Fibroblast of the conjunctiva (primary cell): Measurements from ENCODE around the gene OR7A5.
"Not testable (repeated sequence)": the region's sequence is repeated elsewhere in the genome, so short reads cannot be mapped to it uniquely, and the experiment has no call there.

Experiments
- DNase-seq: peaks from one replicate; pipeline ENCODE4 v3.0.0-alpha.2; 2010; ENCODE audit warnings: low read depth

Gene OR7A5

DNA sequence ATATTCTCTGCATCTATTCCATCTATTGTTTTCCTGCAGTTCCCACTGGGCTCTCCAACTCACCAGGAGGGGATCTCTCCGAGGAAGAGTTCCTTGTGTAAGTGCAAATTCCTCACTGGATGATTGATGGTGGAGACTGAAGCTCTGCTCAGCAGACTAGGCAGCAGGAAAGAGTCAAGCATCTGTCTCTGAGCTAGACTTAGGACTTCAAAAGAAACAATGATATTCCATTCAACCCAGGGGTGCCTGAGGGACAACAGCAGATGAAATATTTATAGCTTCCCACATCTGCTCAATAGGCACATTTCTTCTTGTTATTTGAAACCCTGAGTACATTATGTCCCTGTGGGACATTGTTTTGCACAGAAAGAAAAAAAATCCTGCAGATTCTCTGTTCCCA, at the start of gene OR7A5, which contains the start of gene OR7C1:
Gene OR7A5 (minus strand): TSS at position 175 of the 400 bp plus-strand sequence. CDS start 6,944 bp downstream, outside the sequence.
Gene OR7C1 (minus strand): TSS at position 175 of the 400 bp plus-strand sequence. CDS start 35,049 bp downstream, outside the sequence.
- no peak for DNase-seq

DNA sequence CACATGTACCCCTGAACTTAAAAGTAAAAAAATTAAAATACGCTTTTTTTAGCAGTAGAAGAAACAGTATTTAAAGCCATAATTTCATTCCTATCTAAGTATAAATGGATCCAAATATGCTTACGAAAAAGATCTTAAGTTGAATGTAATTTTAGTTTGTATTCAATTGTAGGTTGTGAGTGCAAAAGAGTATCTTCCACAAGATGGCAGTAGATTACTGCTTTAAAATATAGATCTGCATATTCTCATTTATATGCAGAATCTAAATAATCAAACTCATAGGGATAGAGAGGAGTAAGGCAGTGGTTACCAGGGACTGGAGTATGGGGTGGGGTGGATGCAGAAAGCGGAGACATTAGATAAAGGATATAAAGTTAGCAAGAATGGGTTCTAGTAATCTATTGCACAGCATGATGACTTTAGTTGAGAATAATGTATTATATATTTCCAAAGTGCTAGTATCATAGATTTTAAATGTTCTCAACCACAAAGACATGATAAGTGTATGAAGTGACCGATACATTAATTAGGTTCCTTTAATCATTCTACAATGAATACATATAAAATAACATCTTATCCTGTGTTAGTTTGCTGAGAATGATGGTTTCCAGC, 36.7 kb upstream of the OR7A5 start:
- DNase-seq = no peak

DNA sequence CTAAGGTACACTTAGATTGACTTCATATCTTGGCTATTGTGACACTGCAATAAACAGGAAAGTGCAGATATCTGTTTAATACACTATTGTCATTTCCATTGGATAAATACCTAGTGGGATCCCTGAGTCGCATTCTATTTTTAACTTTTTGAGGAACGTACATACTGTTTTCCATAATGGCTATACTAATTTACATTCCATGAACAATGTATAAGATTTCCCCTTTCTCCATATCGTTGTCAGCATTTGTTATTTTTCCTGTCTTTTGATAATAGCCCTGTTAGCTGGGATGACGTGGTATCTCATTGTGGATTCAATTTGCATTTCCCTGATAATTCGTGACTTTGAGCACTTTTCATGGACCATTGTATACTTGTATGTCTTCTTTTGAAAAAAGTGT, 33.5 kb upstream of the OR7A5 start:
- DNase-seq = no peak

DNA sequence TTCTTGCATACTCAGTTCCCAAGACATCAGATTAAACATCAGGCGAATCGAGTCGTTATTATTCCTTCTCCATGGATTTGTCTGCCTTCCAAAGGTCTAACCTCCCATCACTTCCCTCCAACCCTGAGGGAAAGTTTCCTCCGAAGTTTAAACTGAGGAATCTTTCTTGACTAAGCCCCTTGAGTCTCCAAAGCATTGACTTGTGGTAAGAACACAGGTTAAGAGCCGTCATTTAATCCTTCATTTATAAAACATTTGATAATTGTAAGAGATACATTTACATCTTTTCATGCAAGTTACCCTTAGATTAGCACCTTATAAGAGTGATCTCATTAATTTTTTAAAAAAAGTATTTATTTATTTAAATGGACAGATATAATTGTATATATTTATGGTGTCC, 13.8 kb upstream of the OR7A5 start, which contains the start of gene OR7A10:
Gene OR7A10 (minus strand): TSS at position 101 of the 400 bp plus-strand sequence. CDS start 7,045 bp downstream, outside the sequence.
- no peak for DNase-seq

DNA sequence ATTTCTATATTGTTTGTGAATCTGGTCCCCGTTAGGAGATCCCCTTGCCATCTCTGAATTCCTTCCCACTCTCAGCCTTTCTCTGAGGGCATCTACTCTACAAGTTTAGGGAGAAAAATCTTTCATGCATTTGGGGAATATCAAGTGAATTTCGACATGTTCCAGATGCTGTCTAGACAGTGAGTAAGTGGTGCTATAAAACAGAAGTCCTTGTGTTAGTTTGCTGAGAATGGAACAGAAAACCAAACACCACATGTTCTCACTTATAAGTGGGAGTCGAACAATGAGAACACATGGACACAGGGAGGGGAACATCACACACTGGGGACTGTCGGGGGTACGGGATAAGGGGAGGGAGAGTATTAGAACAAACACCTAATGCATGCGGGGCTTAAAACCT, 8.6 kb upstream of the OR7A5 start:
- no peak for DNase-seq

DNA sequence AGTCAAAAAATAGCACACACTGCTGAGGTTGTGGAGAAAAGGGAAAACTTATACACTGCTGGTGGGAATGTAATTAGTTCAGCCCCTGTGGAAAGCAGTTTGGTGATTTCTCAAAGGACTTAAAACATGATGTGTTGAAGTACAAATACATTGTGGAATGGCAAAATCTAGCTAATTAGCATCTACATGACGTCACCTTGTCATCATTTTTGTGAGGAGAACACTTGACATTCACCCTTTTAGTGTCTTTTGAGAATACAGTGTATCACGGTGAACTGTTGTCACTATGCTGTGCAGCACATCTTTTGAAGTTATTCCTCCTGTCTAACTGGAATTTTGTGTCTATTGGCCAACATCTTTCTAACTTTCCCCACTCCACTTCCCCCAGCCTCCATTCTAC, 8.2 kb upstream of the OR7A5 start:
- no peak for DNase-seq

DNA sequence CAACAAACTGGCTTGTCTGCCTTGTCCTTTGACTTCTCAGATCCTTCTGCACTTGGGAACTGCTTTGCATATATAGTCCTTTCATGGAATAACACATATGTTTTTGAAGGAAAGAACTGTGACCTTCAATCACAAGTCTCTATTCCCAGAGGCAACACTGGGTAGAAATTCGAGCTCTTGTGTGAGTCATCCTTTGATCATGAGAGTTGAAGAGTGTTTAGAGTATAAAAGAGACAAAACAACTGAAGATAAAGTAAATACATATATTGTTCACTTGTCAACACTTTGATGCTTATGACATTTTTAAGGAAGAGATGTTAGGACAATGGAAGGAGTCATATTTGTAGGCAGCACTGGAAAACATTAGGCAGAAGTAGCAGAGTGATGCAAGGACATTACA, 5.2 kb upstream of the OR7A5 start:
- DNase-seq = no peak

DNA sequence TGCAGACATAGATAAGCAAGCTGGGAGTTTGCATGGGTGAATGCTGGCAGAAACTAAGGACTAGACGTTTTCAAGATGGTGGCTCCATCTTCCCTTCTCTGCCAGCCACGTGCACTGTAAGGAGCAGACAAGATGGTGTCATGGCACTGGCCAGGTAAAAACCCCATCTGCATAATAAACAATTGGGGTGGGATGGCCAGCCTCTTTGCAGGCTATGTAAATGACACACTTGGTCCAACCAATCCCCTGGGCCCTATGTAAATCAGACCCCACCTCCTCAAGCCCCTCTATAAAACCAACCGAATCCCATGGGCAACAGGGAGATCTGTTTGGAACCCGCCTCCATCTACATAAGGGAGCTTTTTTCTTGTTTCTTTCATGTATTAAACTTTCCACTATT, 2.4 kb upstream of the OR7A5 start:
- no peak for DNase-seq

DNA sequence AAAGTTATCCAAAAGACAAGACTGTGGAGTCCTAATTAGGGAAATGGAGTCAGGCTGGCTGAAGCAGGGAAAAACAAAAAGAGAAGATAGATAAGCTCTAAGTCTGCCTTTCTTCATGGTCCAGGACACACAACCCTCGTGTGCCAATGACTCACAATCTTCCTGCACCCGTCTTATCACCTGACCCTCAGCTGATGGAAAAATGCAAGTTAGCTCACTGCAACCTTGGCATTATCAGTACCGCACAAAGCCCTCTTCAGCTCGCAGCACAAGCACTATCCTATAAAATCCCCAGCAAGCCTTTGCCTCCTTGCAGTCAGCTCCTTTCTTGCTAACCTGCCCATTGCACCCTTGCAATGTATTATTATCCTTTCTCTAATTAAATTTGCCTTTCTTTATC, 4.3 kb downstream of the OR7A5 start:
- DNase-seq = no peak

DNA sequence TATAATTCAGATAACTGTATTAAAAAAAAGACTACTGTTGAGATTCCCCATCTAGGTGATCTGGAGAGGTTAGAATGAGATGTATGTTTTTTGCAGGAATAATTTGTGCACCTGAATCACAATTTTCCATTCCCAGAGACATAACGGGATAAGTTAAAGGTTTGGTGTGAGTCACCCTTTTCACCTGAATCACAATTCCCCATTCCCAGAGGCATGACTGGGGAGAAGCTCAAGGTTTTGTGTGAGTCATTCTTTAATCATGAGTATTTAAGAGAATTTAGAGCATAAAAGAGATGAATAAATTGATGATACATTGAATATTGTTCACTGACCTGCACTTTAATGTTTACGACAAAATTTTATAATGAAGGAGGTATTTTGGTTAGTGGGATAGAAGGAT, 9.0 kb downstream of the OR7A5 start:
- no peak for DNase-seq

DNA sequence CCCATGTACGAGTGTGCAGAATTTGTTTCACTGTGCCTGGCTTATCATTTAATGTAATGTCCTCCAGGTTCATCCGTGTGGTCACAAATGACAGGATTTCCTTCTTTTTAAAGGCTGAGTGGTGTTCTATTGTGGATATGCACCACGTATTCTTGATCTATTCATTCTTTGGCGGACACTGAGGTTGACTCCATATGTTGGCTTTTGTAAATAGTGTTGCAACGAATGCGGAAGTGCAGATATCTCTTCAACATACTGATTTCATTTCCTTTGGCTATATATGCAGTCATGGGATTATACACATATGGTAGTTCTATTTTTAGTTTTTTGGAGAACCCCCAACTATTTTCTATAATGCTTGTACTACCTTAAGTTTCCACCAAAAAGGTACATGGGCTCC, 13.0 kb downstream of the OR7A5 start:
- DNase-seq = no peak

DNA sequence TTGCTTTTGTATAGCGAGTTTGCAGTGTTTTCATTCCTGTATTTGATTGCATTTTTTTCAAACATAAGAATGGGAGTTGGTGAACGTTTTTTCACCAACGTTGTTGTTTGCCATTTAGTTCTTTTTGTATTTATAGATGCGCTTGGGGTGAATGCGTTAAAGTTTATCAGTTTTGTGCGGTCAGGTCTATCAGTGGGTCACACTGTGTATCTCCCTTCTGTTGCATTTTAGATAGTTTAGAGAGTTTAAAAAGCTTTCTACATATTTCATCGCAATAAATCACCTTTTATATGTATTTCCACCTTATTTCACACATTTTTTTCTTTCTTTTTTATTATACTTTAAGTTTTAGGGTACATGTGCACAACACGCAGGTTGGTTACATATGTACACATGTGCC, 16.4 kb downstream of the OR7A5 start:
- DNase-seq = no peak

DNA sequence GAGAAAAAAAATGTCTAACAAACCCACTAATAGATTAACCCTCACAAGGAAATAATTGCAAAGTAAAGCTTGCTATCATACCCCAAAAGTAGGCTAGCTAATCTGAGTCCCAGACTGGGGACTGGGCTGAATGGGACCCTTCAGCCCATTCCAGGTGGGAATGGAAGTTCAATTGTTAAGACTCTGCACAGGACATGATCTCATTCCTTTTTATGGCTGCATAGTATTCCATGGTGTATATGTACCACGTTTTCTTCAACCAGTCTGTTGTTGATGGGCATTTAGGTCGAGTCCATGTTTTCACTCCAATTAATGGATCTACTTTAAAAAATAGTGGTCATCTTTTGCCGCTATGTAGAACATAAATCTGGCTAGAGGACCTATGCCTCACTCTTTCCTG, 17.9 kb downstream of the OR7A5 start:
- no peak for DNase-seq

DNA sequence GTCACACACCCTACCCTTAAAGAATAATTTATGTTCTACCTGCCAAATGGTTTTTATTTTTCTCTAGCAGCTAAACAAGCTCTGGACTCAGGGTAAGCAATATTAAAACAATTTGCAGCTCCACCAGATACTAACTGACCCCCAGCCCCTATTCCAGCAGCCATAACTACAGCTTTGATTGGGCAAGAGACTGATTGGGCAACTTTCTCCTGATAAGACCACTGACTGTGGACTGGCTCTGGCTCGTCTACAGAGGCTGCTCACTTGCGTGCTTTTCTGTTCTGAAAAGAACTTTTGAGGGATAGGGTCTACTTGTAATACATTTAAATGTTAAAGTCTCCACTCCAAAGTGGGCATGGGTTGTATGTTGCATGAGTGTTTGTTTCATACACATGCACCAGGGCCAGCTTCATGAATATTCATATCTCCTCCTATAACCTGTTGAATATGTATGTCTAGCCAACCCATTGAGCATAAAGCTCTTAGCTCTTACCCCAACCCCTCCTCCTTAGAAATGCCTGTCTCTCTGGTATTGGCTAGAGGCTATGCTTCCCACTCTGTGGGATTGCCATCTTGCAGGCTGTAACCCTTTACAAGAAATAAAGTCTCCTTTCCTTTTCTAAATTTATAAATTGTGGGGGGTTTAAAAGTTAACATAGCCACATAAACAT, 19.9 kb downstream of the OR7A5 start:
- no peak for DNase-seq

DNA sequence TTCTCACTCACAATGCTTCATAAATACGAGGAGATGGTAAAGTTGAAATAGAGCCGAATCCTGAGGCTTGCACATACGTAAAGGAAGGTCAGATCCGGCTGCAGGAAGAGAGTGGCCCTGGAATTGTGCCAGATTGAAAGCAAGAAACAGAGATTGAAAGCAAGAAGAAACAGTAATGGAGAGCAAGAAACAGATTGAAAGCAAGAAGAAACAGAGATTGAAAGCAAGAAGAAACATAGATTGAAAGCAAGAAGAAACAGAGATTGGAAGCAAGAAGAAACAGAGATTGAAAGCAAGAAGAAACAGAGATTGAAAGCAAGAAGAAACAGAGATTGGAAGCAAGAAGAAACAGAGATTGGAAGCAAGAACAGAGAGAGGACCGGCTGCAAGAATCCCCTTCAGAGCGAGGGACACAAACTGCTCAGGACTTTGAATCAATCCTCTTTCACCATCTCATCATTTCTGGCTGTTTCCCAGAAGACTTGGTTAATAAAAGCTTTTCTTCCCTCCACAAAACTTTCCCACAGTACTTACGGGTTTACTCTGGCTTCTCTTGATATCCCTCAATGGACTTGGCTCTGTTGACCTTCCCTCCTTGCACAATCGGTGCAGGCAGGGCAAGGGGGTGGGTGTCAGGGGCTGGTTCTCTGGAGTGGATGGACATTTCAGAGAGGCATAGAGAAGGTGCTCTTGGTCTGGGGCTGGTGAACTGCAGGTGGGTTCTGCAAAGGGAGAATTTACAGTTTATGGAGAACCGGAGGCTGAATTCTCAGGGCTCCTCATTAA, 25.5 kb downstream of the OR7A5 start:
- DNase-seq = no peak

DNA sequence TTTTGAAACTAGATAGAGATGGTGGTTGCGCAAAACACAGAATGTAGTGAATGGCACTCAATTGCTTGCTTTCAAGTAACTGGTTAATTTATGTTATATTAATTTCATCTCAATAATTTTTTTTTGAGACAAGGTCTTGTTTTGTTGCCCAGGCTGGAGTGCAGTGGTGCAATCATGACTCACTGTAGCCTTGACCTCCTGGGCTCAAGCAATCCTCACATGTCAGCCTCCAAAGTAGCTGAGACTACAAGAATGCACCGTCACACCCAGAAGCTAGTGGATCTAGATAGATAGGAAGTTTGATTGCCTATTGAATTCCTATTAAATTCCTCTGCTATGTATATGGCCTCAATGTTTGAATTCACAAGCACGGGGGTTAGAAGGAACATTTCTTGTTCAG, 30.2 kb downstream of the OR7A5 start:
- DNase-seq = no peak

DNA sequence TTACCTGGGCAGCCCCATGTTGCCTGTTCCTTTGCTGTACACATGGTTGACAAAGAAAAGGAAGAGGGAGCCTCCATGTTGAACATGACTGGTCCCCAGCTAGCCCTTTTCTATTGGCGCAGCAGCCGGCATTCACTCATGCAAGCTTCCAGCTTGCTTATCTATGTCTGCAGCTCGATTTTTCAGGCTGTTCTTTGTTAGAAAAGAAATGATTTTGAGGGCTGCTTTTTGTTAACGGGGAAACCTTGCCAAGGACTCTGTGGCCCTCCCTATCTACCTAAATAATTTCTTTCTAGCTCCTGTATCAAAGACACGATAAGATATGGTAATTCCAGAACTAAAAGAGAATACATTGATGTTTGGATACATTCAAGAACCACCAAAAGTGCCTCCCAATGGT, 36.2 kb downstream of the OR7A5 start:
- DNase-seq = no peak

DNA sequence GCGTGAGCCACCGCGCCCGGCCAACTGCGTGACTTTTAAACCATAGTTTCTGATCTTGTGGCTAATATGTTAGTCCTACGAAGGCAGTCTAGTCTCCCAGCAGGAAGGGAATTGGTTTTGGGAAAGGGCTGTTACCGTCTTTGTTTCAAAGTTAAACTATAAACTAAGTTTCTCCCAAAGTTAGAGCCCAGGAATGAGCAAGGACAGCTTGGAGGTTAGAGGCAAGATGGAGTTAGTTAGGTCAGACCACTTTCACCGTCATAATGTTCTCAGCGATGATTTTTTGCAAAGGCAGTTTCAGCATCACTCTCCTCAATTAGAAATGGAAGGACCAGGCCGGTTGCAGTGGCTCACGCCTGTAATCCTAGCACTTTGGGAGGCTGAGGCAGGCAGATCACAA, 39.0 kb downstream of the OR7A5 start:
- DNase-seq = no peak

DNA sequence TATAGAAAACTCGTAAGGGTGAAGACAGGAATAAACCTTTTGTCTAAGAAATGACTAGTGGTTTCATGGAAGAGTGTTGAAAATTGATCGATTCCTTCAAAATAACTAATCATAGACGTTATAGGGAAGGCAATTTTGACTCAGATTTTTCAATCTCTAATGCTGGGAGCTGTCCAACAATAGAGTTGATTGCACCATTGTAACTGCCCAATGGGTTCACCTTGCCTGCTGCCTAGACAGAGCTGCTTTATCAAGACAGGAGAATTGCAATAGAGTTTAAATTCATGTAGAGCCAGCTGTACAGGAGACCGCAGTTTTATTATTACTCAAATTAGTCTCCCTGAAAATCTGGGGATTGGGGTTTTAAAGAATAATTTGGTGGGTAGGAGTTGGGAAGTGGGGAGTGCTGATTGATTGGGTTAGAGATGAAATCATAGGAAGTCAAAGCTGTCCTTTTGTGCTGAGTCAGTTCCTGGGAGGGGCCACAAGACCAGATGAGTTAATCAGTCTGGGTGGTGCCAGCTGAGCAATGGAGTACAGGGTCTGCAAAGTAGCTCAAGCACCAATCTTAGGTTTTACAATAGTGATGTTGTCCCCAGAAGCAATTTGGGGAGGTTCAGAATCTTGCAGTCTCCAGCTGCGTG, 39.8 kb downstream of the OR7A5 start:
- DNase-seq = no peak

DNA sequence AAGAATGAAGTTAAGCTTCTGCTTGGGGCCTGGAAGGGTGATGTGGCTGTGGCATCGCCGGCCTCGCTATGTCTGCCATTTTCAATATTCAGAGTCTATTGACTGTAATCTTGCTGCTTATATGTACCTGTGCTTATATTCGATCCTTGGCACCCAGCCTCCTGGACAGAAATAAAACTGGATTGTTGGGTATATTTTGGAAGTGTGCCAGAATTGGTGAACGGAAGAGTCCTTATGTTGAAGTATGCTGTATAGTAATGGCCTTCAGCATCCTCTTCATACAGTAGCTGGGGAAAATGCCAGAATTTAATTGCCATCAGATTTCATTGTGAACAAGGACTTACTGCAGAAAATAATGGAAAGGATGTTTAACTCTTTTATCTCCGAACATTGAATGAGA, 42.7 kb downstream of the OR7A5 start:
- not testable (repeated sequence) for DNase-seq

DNA sequence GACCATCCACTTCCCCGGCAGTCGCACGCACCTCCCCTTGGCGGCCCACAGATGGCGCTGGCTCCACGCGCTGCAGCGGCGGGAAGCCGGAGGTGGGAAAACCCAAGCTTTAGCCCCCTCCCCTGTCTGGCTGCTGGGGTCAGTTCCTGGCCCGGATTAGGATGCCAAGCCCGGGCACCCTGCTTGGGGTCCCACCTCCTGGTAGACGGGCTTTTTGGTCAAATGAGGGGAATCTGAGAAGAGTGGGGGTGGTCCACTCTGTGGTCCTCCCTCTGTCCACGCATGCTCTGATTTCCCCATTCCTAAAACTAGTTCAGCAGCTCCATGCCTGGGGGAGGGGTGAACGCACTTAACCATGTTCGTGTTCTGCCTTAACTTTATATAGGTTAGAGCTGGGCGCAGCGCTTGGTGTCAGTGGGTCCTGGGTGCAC, 48.5 kb downstream of the OR7A5 start:
- DNase-seq = no peak

DNA sequence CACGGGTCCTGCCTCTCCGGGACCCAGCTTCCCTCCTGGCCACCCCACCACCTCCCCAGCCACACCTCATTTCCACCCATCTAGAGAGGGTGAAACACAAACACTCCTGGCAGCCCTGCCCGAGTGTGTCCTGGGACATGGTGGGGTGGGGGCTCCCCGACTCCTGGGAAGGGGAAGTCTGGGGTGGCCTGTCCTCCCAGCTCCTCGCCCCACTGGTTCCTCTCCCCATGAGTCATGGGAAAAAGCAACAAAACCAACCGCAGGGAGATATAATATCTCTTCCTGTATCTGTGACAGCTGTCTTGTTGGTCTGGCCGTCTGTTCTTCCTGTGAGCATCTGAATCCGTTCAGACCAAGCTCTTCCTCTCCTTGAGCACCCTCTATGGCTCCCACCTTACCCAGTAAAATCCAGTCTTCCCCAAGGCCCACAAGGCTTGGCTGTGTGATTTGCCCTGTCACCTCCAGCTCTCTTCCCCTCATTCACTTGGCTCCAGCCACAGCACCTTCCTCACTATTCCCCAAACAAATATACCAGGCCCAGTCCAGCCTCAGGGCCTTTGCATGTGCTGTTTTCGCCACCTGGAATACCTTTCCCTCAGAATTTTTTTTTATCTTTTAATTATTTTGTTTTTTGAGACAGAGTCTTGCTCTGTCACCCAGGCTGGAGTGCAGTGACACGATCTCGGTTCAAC, 49.7 kb downstream of the OR7A5 start:
- not testable (repeated sequence) for DNase-seq
